Right renal cortex interstitium (tissue), 3 donors: ENCODE data around the gene RPL3. TPM values are rescaled to one million over a fixed set of nuclear protein-coding genes. Genes with fewer than 3 reads are reported as not detected.

Experiments
- DNase-seq, 3 donors: peaks; one replicate each; pipeline ENCODE4 v3.0.0-alpha.2; 2013; ENCODE audit warnings: low read depth in 3 of 3, low spot score in 2 of 3
- polyA plus RNA-seq, 3 donors: library from polyadenylated mRNA; unstranded; fragments of 120-200 nt; gene quantifications; one replicate each; pipeline ENCODE4 v1.2.1, GENCODE V29; 2013; ENCODE audit not compliant: insufficient read length in 3 of 3

The RPL3 gene
- polyA plus RNA-seq, 3 donors = 3,033 to 3,217 (median 3,141) TPM

DNA sequence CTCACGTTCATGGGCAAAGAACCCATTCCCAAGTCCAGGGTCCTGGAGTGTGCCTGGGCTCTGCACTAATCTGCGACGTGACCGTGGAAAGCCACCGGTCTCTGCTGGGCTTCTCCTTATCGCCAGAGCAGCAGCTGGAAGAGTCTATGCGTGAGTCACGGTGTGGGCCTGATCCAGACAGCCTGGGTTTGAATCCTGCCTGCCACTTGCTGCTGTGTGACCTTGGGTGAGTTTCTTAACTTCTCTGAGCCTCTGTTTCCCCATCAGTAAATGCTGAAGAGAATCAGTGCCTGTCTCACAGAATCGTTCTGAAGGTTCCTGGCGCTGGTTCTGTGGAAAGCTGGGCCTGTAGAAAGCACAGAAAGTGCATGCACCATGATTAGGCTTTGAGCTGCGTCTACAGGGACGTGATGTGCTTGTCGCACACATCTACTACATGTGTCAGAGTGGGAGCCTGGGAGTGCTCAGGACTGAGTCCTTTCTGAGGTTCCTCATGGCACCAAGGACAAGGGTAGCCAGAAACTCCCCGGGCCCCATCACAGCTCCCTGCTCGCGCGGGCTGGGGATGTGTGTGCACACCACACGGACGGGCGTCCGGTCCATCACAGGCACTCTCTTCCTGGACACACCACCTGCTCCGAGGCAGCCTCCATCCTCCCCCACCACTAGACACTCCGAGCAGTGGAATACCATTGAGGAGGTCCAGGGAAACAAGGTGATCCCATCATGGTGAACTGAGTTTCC lies 54.1 kb downstream of the RPL3 start:
- DNase-seq = no peak

DNA sequence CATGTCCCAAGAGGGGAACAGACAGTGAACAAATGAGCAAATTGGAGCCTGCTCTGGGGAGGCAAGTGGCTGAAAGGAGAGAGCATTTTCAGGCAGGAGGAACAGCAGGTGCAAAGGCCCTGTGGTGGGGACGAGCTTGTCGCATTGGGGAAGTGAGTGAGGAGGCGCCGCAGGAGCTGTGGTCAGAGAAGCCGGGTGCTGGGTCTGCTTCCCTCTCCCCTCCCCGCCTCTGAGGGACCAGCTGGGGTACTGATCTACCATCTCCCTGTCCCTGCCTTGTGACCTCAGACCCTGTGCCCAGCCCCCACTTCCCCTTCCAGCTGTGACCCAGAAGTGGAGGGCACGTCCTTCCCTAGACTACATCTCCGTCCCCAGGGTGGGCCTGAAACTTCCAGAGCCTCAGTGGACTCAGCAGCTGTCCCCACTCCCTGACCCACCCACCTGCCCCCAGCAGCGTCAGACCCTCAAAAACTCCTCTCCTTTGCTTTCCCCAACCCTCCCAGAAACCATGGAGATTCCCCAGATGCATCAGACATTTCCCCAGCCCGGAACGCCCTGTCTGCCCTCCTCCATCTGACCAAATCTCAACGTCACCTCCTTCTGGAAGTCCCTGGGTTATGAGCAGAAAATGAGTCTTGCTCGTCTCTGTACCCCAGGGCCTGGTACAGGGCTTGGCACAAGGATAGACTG lies 54.9 kb downstream of the RPL3 start:
- DNase-seq = no peak

GRCh38 chr22:39263626-39264348 lies 55.6 kb downstream of the RPL3 start:
- DNase-seq = no peak

Other genes starting within 250 kb of the RPL3 start
- gene APOBEC3G, start 242.3 kb downstream of the RPL3 start, polyA plus RNA-seq = 1 to 10 TPM; 6.8 to 9.6 (median 7.7) TPM
- under 1 TPM in 1 of 3 donors, not detected in 2; 0.31 TPM for gene APOBEC3H, start 222.4 kb downstream of the RPL3 start, polyA plus RNA-seq
- 1 to 10 TPM; 7.5 to 8.2 (median 7.7) TPM for gene CBX7, start 166.9 kb downstream of the RPL3 start, polyA plus RNA-seq
- 10 to 100 TPM; 13.0 to 16.7 (median 13.3) TPM for gene PDGFB, start 74.6 kb downstream of the RPL3 start, polyA plus RNA-seq
- 10 to 100 TPM; 14.7 to 18.0 (median 17.3) TPM for gene SYNGR1, start 30.4 kb upstream of the RPL3 start, polyA plus RNA-seq
- 10 to 100 TPM; 23.5 to 28.8 (median 25.8) TPM for gene TAB1, start 80.2 kb upstream of the RPL3 start, polyA plus RNA-seq
- gene MGAT3, start 137.4 kb upstream of the RPL3 start, polyA plus RNA-seq = 10 to 100 TPM; 18.7 to 26.7 (median 23.8) TPM
- gene MIEF1, start 182.7 kb upstream of the RPL3 start, polyA plus RNA-seq = 10 to 100 TPM; 34.6 to 36.5 (median 35.0) TPM
- 100 to 1,000 TPM; 298 to 313 (median 309) TPM for gene ATF4, start 200.9 kb upstream of the RPL3 start, polyA plus RNA-seq
- gene RPS19BP1, start 213.1 kb upstream of the RPL3 start, polyA plus RNA-seq = 10 to 100 TPM; 42.6 to 54.2 (median 48.0) TPM